ENCODE data around the gene SLC35F6. TPM values are rescaled to one million over a fixed set of nuclear protein-coding genes. Genes with fewer than 3 reads are reported as not detected.
A peak's percentile ranks its signal among the peaks of the same experiment; 100 is the strongest.
"Not testable (repeated sequence)": the region's sequence is repeated elsewhere in the genome, so short reads cannot be mapped to it uniquely, and the experiment has no call there.

SLC35F6 gene
- total RNA-seq, 1 experiment from 2014 or later: 37.8 TPM

DNA sequence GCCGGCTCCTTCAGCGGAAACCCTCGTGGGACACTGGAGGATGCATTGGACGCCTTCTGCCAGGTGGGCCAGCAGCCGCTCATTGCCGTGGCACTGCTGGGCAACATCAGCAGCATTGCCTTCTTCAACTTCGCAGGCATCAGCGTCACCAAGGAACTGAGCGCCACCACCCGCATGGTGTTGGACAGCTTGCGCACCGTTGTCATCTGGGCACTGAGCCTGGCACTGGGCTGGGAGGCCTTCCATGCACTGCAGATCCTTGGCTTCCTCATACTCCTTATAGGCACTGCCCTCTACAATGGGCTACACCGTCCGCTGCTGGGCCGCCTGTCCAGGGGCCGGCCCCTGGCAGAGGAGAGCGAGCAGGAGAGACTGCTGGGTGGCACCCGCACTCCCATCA is 14.0 kb downstream of the SLC35F6 start:
- peaks cover under 1% of the 10 kb centered on the region for H3K4me1 ChIP-seq
- H3K27me3 ChIP-seq: no peaks in the 10 kb centered on the region
- H3K27ac ChIP-seq: no peak overlapping the region
- no peak for DNase-seq
- H3K9me3 ChIP-seq (replicated peaks): no peaks in the 10 kb centered on the region
- H3K36me3 ChIP-seq: peaks cover 37% of the 10 kb centered on the region
- H3K4me3 ChIP-seq: no peak overlapping the region

- H3K36me3 ChIP-seq: peaks cover 37% of the 10 kb centered on the region
Measured at GRCh38 chr2:26778507-26778906, 14.4 kb downstream of the SLC35F6 start.

DNA sequence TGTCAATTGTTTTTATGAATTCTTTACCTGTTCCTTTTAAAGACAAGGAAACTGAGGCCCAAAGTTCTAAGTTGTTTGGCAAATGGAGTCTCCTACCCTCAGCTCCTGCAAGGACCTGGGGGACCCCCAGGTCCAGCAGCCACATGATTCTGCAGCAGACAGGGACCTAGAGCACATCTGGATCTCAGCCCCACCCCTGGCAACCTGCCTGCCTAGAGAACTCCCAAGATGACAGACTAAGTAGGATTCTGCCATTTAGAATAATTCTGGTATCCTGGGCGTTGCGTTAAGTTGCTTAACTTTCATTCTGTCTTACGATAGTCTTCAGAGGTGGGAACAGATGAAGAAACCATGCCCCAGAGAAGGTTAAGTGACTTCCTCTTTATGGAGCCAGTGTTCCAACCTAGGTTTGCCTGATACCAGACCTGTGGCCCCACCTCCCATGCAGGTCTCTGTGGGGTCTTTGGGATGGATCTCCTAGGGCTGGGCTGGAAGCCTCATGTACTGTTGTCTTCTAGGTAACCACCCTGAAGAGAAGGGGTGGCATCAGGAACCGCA is 16.2 kb downstream of the SLC35F6 start:
- Histone ChIP-seq H3K27ac (no peak overlapping the region), H3K27me3 (no peaks in the 10 kb centered on the region), H3K4me1 (0 out of 2 replicates have a peak, but pooled peaks cover 3% of the 10 kb centered on the region), H3K36me3 (peaks cover 34% of the 10 kb centered on the region), H3K4me3 (no peak overlapping the region), H3K9me3 (replicated peaks) (no peaks in the 10 kb centered on the region)
- DNase-seq: no peak

More at GRCh38 chr2:26778507-26778906, 14.4 kb downstream of the SLC35F6 start:
- Histone ChIP-seq H3K27me3 (no peaks in the 10 kb centered on the region), H3K4me1 (no peaks in the 10 kb centered on the region; the same call in 1 of the 2 replicates), H3K27ac (no peak overlapping the region), H3K4me3 (no peak overlapping the region), H3K9me3 (replicated peaks) (no peaks in the 10 kb centered on the region)
- no peak for DNase-seq

DNA sequence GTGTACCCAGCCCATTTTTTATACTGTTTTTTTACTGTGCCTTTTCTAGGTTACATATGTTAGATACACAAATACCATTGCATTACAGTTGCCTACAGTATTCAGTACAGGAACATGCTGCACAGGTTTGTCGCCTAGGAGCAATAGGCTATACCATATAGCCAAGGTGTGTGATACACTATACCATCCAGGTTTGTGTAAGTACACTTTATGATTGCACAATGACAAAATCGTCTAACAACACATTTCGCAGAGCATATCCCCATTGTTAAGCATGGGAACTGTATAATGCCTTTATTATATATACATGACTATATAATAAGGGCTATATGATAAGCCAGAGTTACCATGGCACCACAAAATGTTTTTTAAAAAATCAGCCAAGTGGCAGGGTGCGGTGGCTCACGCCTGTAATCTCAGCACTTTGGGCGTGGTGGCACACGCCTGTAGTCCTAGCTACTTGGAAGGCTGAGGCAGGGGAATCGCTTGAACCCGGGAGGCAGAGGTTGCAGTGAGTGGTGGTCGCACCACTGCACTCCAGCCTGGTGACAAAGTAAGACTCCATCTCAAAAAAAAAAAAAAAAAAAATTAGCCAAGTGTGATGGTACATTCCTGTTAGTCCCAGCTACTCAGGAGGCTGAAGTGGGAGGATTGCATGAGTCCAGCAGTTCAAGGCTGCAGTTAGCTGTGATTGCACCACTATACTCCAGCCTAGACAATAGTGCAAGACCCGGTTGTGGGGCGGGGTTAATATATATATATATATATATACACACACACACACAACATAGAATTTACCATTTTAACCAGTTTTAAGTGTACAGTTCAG is 19.0 kb downstream of the SLC35F6 start:
- no peak overlapping the region for H3K4me3 ChIP-seq
- H3K9me3 ChIP-seq (replicated peaks): no peaks in the 10 kb centered on the region
- 0 out of 2 replicates have a peak, but pooled peaks cover 3% of the 10 kb centered on the region for H3K4me1 ChIP-seq
- H3K27me3 ChIP-seq: no peaks in the 10 kb centered on the region
- DNase-seq: no peak
- peaks cover 15% of the 10 kb centered on the region for H3K36me3 ChIP-seq
- H3K27ac ChIP-seq: no peak overlapping the region

DNA sequence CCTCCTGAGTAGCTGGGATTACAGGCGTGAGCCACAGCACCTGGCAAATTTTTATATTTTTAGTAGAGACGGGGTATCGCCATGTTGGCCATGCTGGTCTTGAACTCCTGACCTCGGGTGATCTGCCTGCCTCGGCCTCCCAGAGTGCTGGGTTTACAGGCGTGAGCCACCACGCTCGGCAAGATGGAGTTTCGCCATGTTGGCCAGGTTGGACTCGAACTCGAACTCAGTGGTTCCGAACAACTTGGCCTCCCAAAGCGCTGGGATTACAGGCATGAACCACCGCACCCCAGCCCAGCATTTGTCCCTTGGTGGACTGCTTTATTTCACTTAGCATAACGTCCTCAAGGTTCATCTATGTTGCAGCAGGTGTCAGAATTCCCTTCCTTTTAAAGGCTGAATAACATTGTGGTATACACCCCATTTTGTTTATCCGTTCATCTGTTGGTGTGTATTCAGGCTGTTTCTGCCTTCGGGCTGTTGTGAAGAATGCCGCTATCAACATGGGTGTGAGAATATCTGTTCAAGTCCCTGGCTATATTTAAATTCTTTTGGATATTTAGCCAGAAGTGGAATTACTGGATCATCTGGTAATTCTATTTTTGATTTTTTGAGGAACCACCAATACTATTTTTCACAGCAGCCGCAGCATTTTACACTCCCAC is 20.6 kb downstream of the SLC35F6 start:
- Histone ChIP-seq H3K4me1 (0 out of 2 replicates have a peak, but pooled peaks cover 3% of the 10 kb centered on the region), H3K9me3 (replicated peaks) (no peaks in the 10 kb centered on the region), H3K36me3 (peaks cover 7% of the 10 kb centered on the region; the same call in 1 of the 2 replicates), H3K4me3 (peak overlapping the region; percentile 85), H3K27ac (no peak overlapping the region; the same call in 1 of the 2 replicates), H3K27me3 (no peaks in the 10 kb centered on the region)
- DNase-seq: peak in 1 of 2 experiments; percentile 25

DNA sequence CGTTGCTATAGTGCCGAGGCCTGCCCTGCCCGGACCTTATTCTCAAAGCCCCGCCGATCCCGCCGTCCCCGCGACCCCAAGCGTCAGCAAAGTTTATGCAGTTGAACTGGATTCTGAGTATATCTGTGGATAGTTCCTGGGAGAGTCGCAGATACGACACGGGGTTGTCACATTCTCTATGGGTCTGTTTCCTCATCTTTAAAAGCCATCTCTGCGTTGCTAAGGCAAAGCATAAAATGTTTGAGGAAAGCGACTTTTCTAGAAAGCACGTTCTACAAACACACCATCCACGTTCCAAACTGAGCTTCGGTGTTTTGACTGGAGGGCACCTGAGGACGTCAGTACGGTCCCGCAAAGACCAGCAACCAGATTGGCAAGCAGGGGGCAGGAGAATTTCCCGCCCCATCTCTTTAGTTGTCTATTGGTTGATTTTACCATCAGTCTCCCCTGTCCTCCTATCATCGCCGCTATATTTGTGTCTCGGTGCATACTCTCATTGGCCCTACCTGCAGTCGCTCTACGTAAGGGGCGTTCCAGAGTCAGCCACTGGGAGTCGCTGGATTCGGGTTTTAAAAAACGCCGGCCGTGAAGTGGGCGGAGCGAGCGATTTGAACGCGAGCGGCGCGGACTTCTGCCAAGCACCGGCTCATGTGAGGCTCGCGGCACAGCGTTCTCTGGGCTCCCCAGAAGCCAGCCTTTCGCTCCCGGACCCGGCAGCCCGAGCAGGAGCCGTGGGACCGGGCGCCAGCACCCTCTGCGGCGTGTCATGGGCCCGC is 21.5 kb downstream of the SLC35F6 start, which contains the start of gene CENPA:
TSS of gene CENPA (plus strand) at position 626 of the 776 bp plus-strand sequence. CDS start at position 767, 141 bp downstream.
- H3K4me1 ChIP-seq: 0 out of 2 replicates have a peak, but pooled peaks cover 3% of the 10 kb centered on the region
- peak within 1 kb of the TSS; percentile 70 for H3K27ac ChIP-seq
- peak within 1 kb of the TSS; percentile 85 for H3K4me3 ChIP-seq
- H3K9me3 ChIP-seq (replicated peaks): no peaks in the 10 kb centered on the region; the same call in 1 of the 2 replicates
- peaks cover 15% of the 10 kb centered on the region for H3K36me3 ChIP-seq
- DNase-seq: peak; percentile 99 to 100
- H3K27me3 ChIP-seq: no peaks in the 10 kb centered on the region

GRCh38 chr2:26786207-26787028 is 22.3 kb downstream of the SLC35F6 start:
- H3K36me3 ChIP-seq: peaks cover 23% of the 10 kb centered on the region
- no peaks in the 10 kb centered on the region; the same call in 1 of the 2 replicates for H3K9me3 ChIP-seq (replicated peaks)
- peak overlapping the region; percentile 70 for H3K27ac ChIP-seq
- H3K27me3 ChIP-seq: no peaks in the 10 kb centered on the region
- H3K4me1 ChIP-seq: 0 out of 2 replicates have a peak, but pooled peaks cover 3% of the 10 kb centered on the region
- peak overlapping the region; percentile 85 for H3K4me3 ChIP-seq
- peak; percentile 38 to 60 for DNase-seq

DNA sequence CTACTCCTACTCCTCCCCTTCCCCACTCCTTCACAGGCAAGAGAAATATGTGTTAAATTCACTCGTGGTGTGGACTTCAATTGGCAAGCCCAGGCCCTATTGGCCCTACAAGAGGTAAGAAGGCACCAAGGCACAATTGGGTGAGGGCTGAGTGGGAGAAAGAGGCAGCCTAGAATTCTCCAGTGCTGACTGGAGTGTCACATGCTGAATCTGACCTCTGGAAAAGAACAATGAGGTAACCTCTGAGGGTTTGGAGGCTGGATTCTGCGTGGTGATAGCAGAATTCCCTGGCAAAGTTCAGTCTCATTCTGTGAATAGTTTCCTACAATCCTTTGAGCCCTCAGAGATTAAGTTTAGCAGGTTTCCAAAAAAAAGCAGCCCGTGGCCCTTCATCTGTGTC is 28.6 kb downstream of the SLC35F6 start:
- Histone ChIP-seq H3K27me3 (no peaks in the 10 kb centered on the region), H3K4me1 (no peaks in the 10 kb centered on the region), H3K27ac (no peak overlapping the region), H3K9me3 (replicated peaks) (no peaks in the 10 kb centered on the region; the same call in 1 of the 2 replicates), H3K4me3 (no peak overlapping the region), H3K36me3 (peaks cover 78% of the 10 kb centered on the region)
- DNase-seq: no peak

DNA sequence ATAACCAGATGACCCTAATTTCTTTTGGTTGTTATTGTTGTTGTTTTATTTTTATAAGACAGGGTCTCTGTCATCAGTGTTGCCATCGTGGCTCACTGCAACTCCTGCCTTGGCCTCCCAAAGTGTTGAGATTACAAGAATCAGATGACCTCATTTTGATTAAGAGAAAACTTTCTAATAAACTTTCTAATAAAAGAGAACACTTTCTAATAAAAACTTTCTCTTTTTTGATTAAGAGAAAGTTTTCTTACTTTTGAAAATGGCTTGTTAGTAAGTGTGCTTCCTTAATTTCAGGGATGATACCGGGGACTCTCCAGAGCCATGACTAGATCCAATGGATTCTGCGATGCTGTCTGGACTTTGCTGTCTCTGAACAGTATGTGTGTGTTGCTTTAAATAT is 29.4 kb downstream of the SLC35F6 start:
- no peak for DNase-seq
- H3K9me3 ChIP-seq (replicated peaks): no peaks in the 10 kb centered on the region; the same call in 1 of the 2 replicates
- no peaks in the 10 kb centered on the region for H3K4me1 ChIP-seq
- no peaks in the 10 kb centered on the region for H3K27me3 ChIP-seq
- no peak overlapping the region for H3K27ac ChIP-seq
- peaks cover 80% of the 10 kb centered on the region for H3K36me3 ChIP-seq
- H3K4me3 ChIP-seq: no peak overlapping the region

DNA sequence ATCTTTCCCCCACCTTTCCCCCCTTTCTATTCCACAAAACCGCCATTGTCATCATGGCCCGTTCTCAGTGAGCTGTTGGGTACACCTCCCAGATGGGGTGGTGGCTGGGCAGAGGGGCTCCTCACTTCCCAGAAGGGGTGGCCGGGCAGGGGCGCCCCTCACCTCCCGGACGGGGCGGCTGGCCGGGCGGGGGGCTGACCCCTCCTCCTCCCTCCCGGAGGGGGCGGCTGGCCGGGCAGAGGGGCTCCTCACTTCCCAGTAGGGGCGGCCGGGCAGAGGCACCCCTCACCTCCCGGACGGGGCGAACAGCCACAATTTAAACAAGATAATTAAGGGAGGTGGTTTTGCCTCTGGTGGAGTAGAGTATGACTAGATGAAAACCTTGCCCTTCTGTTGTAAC is 31.1 kb downstream of the SLC35F6 start:
- not testable (repeated sequence) for DNase-seq; H3K9me3 ChIP-seq (replicated peaks); H3K4me1 ChIP-seq; H3K27ac ChIP-seq; H3K27me3 ChIP-seq; H3K4me3 ChIP-seq
- peaks cover 80% of the 10 kb centered on the region for H3K36me3 ChIP-seq

DNA sequence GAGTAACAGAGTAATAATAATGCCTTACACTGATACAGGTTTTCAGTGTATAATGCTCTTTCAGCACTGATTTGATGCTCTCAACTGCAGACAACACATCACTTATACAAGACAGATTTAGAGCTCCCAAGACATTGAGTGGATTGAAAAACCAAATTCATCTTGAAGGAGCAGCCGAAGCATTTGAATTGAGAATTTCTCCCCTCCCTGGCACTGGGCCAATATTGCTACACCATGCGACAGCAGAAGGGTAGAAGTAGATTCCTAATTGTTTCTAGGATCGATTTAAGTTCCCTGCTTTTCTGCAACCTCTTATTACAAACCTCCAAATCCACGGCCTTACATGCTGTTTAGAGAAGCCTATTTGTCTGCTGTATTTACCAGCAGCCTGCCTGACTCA is 37.2 kb downstream of the SLC35F6 start:
- DNase-seq: no peak
- Histone ChIP-seq H3K36me3 (peaks cover 30% of the 10 kb centered on the region), H3K27ac (no peak overlapping the region), H3K27me3 (no peaks in the 10 kb centered on the region), H3K4me3 (no peak overlapping the region), H3K4me1 (no peaks in the 10 kb centered on the region), H3K9me3 (replicated peaks) (no peaks in the 10 kb centered on the region)

DNA sequence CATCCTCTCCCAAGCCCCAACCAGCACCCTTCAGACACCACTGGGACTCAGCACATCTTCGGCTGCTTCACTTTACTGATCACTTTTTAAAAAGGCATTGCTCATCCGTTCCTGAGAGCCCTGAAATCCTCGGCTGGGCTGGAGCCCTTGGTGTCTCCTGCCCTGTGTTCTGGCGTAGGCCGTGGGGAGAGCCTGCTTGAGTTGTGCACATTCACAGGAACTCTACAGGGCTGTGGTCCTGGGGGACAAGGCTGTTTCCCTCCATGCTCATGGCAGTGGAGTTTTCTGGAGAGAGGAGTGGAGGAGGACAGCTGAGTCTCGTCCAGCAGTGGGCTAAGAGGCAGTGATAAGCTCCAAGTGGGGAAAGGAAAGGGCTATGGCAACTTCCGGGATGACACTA is 37.7 kb downstream of the SLC35F6 start:
- no peak for DNase-seq
- H3K9me3 ChIP-seq (replicated peaks): no peaks in the 10 kb centered on the region
- H3K36me3 ChIP-seq: peaks cover 26% of the 10 kb centered on the region
- H3K27ac ChIP-seq: no peak overlapping the region
- H3K4me3 ChIP-seq: no peak overlapping the region
- H3K4me1 ChIP-seq: no peaks in the 10 kb centered on the region
- H3K27me3 ChIP-seq: no peaks in the 10 kb centered on the region

- DNase-seq: no peak
Measured at GRCh38 chr2:26805241-26805676, 41.2 kb downstream of the SLC35F6 start.

More at GRCh38 chr2:26805241-26805676, 41.2 kb downstream of the SLC35F6 start:
- Histone ChIP-seq H3K27me3 (no peaks in the 10 kb centered on the region), H3K4me1 (no peaks in the 10 kb centered on the region), H3K27ac (no peak overlapping the region), H3K4me3 (no peak overlapping the region), H3K36me3 (peaks cover 6% of the 10 kb centered on the region; the same call in 1 of the 2 replicates), H3K9me3 (replicated peaks) (no peaks in the 10 kb centered on the region)

All from SJCRH30 (cell line).